ENCODE results near the gene PDE9A.

GRCh38 chr21:42787613-42788012 lies 134.2 kb downstream of the PDE9A start:
- TF ChIP-seq, protein P1, sequence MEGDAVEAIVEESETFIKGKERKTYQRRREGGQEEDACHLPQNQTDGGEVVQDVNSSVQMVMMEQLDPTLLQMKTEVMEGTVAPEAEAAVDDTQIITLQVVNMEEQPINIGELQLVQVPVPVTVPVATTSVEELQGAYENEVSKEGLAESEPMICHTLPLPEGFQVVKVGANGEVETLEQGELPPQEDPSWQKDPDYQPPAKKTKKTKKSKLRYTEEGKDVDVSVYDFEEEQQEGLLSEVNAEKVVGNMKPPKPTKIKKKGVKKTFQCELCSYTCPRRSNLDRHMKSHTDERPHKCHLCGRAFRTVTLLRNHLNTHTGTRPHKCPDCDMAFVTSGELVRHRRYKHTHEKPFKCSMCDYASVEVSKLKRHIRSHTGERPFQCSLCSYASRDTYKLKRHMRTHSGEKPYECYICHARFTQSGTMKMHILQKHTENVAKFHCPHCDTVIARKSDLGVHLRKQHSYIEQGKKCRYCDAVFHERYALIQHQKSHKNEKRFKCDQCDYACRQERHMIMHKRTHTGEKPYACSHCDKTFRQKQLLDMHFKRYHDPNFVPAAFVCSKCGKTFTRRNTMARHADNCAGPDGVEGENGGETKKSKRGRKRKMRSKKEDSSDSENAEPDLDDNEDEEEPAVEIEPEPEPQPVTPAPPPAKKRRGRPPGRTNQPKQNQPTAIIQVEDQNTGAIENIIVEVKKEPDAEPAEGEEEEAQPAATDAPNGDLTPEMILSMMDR (IDR thresholded peaks at IDR 0.05; ENCODE audit: low read length): no peak
- TF ChIP-seq EZH2phosphoT487 (IDR thresholded peaks at IDR 0.05; ENCODE audit: low read length): no peak
